CD4-positive, alpha-beta T cell treated with Interleukin-1 beta for 1 hour (primary cell): ENCODE results near the gene CFDP1.
"Not testable (repeated sequence)": the region's sequence is repeated elsewhere in the genome, so short reads cannot be mapped to it uniquely, and the experiment has no call there.

Experiments used
- DNase-seq, 2 donors: peaks; one replicate each; pipeline ENCODE4 v3.0.0-alpha.2; 2020 to 2022

CFDP1 gene

DNA sequence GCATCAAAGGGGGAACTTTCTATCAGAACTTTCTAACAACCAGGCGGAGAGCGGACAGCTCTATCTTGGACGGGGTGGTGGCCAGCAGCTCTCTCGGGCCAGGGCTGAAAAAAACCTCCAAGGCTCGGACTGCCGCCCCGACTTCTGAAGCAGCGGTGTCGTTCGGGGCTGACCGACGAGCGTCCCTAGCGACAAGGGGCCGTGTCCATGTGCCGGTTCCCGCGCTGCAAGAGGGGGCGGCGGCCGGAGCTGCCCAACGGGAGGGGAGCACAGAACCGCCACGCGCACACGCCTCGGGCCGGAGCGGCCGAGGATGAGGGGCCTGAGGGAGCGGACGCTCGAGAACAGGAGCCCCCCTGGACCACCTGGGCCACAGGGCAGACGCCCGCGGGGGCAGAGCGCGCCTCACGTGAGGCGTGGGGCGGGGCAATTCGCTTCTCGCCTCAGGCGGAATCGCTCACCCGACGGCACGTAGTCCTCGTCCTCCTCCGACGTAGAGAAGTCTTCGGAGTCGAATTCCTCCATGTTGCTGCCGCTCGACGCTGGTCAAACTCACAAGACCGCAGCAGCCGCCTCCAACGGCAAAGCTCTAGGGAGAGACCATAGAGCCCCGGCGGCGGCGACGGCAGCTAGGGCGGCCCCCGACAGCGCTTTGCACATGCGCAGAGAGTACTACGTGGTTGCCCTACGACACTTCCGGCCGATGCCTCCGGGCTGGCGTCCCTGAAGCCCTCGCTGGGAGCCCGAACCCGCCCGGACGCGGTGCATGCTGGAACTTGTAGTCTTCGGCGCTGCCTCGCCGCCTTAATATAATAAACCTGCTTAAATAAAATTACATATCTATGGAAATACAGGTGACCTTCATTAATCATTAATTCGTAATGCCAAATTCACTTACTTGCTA lies at the start of gene CFDP1:
CFDP1 (minus strand) TSS at position 676 of the 904 bp plus-strand sequence; CDS start at position 525, 151 bp downstream.
- DNase-seq: peak; percentile 95

DNA sequence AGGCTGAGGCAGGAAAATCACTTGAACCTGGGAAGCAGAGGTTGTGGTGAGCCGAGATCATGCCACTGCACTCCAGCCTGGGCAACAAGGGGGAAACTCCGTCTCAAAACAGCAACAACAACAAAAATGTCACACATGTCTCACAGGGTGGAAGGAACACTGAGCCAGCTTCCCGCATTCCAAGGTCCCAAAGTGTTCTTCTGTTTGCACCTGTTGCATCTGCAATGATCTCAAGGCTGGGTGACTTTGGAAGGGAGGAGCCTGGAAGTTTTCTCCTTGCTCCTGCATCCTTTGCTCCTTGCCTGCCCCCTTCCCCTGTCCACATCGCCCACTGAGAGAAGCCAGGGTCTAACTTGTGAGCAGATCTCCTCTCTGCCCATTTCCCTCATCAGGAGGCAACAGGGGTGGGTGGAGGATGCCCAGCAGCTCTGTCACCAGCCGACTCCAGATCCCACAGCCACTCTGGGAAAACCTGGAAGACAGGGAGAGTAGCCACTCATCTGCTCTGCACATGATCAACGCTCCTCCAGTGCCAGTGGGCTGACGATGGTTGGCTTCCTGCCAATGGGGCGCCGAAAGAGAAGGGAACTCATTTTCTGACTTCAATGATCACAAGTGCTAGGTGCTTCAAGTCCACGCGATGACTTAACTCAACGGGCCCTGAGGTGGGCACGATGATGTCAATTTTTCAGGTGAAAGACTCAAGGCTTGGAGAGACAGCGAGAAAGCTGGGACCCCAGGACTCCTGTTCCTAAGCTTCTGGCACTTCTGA lies 49.3 kb upstream of the CFDP1 start:
- no peak for DNase-seq

DNA sequence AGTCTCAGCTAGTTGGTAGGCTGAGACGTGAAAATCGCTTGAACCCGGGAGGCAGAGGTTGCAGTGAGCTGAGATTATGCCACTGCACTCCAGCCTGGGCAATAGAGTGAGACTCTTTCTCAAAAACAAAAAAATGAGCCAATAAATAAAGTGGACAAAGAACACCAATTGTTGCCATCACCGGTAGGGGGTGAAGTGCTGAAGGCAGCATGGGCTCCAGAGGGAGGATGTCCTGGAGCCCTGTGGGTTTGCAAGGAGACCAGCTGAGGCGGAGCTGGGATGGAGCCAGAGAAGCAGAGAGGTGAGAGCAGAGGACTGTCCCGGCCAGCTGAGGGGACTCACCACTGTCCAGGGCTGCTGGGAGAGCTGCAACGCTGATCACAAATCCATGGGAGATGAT lies 48.2 kb upstream of the CFDP1 start:
- DNase-seq: no peak

DNA sequence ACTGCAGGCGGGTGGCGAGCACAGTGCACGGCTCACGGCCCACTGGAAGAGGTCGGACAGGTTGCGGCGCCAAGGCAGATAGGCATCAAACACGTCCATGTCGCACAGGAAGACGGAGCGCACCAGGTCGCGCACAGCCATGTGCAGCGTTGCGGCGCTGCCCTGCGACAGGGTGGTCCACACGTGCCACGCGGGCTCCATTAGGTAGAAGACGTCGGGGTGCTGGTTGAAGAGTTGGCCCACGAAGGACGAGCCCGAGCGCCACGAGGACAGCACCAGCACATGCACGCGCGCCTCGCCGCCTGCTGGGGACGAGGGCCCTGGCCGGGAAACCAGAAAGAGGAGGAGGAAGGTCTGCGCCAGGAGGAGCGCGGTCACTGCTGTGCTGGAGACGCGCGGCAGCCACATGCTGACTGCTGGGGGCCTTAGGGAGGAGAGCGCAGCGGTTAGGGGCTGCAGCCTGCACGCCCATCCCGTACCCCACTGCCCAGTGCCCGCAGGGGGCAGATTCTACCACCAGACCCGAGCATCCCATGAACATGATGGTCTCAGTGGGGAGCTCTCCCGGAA lies 46.2 kb upstream of the CFDP1 start:
- no peak for DNase-seq

DNA sequence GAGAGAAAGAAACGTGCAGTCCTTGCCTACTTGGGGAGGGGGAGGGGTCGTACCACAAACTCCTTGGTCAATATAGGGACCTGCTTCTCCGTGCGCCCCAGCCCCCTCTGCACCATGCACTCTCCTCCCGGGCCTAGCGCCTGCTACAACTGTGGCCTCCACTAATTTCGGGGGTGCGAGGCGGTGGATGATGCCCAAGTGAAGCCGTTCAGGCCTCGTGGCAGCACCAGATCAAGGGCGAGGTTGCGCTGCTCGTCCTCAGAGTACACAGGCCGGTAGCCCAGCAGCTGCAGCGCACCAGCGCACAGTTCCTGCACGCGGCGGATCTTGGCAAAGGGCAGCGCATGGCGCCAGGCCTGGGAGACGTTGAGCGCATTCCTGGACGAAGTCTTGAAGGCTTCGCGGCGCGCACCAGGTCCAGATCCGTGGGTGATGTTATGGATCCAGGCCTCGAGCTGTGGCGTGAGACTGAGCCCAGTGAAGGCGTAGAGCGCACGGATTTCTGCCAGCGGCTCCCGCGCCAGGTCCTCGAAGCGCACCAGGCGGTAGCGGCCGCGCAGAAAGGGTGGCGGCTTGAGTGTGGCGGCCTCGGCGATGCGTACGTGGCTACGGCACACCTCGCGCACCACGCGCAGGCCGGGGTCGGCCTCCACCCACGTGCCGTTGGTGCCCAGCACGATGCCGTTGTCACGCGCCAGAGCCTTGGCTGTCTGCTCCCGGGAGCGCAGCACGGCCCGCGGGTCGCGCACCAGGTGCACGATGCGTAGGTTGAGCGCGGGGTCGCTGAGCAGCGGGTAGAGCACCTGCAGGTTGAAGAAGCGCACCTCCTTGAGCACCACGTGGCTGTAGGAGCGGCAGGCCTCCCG lies 45.4 kb upstream of the CFDP1 start:
- DNase-seq: no peak

DNA sequence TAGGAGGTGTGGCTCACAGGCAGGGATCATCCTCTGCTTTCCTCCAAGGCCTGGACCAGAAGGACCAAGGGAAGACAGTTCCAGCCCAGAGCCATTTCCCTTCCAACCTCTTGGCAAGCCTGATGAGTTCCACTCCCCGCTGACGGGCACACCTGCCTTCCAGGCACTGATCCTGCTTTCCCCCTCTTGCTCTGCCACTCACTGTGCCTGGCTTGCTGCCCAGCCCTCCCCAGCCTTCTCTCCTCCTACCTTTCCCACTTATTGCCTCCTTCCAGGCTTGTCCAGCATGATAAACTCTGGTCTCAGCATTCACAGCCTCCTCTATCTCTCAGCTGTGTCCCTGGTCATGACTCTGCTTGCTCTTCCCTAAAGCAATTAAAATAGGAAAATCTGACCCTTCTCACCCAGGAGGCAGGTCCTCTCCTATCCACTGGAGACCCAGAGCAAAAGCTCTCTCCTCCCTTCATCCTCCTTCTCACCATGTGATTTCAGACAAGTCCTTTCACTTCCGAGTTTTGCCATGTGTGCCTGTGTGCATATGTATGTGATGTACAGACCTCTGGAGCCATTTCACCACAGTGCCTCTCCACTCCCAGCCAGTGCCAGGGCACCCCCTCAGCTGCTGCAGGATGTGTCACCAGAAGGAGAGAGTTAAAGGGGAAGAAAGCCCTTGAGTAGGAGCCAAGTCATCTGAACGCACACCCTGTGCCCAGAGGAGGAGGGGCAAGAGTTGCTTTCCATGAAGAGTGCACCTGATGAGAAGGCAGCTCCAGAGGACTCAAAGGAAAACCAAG lies 44.6 kb upstream of the CFDP1 start:
- DNase-seq: peak in 1 of 2 donors; percentile 32

DNA sequence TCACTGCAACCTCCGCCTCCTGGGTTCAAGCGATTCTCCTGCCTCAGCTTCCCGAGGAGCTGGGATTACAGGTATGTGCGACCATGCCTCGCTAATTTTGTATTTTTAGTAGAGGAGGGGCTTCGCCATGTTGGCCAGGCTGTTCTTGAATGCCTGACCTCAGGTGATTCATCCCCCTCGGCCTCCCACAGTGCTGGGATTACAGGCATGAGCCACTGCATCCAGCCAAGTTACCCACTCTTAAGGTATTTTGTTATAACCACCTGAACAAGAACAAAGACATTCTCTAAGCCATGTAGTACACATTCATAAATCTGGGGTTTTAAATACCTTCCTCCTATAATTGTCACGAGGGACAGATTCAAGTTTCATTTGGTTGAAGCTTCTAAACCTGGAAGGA lies 43.5 kb upstream of the CFDP1 start:
- no peak for DNase-seq

DNA sequence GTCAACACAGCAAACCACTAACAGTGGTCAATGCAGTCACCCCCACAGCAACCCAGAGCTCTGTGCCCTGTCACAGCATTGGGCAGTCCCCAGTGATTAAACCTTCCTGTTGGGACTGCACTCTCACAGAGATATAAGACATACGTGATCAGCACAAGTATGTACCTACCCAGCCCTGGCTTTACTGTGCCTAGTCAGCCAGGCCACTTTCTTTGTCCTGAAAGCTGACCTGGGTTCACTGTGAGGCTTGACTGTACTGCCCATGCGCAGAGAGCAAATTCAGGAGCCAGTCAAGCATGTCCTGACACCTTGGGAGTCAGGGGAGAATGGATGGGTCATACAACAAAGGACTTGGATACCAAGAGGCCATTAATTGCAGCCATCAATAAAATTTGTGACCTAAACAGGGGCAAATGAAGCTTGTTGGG lies 42.1 kb upstream of the CFDP1 start:
- DNase-seq: no peak

DNA sequence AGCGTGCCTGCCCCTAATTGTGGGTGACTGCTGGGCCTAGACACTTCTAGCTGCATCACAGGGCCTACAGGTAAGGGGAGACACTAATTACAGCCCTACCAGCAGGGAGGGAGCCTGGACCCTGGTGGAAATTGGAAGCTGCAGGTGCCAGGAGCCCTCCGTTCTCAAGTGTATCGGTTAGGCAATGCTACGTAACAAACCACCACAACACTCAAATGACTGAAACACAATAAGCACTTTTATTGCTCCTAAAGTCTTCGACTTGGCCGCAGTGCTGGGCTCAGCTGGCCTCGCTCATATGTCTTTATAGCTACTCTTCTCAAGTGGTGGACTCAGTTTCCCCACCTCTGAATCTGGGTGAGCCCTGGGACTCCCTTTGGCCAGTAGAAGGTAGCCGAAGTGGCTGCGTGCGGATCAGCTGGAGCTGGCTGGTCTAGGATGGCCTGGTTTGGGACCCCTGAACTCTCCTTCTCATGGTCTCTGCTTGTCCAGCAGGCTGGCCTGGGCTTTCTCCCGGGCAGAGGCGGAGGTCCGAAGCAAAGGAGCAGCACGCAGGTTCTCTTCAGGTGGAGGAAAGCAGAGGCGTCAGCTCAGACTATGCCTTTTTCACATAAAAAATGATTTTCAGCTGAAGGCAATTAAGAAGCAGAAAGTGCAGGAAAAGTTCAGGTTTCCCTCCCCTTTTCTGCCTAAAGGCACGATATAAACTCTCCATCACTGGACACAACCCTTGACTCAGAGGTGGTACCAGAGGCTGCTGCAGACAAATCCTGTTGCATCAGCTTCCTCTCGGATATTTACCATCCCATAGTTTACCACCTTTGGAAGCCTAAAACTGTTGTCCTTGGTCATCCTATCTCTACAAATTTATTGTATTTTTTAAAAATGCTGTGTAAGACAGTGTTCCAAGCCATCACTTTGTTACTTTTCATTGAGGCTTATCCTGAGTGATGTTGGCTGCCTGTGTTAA lies 39.9 kb upstream of the CFDP1 start:
- DNase-seq: no peak

DNA sequence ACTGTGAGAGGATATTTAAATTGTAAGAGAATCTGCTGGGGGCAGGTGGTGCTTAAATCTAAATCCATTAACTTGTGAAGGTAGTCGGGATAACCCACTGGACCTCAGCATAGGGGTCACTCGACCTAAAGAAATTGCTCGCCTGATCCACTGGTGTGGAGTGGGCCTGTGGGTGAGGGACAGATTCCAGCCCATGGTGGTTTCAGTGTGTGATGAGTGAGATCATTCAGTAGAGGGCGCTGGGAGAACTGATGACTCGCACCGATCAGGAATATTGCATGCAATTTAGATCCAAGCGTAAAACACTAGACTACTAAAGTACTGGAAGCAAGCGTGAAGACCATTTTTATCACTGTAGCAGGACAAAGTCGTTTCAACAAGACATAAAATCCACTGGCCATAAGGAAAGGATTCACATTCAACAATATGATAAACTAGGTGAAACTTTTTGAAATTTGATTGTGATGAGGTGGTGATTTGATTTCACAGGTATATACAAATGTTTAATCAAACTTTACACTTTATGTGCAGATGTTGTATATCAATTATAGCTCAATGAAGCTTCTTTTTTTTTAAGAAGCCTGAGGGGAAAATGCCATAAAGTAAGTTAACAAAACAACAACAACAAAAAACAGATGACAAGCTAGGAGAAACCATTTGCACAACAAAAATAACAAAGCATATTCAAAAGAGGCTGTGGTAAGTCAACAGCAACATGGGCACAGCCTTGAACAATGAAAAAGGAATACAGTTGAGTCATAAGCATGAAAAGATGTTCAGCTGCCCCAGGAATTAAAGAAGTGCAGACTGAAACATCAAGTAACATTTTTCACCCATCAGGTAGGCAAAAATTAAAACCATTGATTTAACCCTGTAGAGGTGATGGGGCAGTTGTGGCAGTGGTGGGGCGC lies 38.7 kb upstream of the CFDP1 start:
- DNase-seq: peak; percentile 44 to 63

DNA sequence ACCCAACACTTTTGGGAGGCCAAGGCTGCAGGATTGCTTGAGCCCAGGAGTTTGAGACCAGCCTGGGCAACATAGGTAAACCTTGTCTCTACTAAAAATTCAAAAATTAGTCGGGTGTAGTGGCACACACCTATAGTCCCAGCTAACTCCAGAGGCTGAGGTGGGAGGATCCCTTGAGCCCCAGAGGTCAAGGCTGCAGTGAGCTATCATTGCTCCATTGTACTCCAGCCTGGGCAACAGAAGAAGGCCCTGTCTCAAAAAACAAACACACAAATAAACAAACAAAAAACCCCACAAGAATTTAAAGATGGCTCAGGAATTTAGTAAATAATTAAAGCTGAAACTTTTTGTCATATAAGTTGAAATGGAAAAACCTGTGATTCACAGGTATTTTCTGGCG lies 33.5 kb upstream of the CFDP1 start:
- DNase-seq: no peak

DNA sequence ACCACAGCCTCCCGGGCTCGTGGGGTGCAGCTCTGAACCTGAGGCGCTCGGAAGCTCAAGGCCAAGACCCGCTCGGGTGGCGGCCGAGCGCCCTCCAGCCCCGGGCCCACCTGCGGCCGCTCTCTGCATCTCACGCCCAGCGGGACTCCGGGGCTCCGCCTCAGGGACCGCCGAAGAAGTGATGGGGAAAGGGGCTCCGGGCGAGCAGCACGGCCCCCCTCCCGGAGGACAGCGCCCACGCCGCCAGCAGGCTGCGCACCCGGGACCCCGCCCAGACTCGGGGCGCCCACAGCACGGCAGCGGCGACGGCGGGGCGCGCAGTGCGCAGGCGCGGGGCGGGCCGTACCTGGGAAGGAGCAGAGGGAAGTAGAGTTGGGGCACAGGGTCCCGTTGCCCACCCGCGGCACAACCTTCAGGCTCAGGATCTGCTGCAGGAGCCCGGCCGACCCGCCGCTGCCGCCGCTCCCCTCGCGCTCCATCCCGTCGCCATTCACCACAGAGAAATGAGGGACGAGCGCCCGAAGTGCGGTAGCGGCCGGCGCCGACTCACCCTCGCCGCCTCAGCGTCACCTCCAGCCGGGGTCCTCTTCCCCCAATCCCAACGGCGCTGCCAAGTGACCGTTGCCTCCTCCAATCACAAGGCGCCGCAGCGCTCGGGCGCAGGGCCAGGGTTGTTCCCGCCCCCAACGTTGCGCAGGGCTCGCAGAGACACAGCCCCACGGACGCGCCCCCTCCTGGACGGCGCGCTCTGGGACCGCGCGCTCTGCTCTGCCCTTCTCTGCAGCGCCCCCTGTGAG lies 31.0 kb upstream of the CFDP1 start, which contains the start of gene TMEM170A:
TMEM170A (minus strand) TSS at position 568 of the 797 bp plus-strand sequence; CDS start at position 479, 89 bp downstream.
- DNase-seq: peak; percentile 99

DNA sequence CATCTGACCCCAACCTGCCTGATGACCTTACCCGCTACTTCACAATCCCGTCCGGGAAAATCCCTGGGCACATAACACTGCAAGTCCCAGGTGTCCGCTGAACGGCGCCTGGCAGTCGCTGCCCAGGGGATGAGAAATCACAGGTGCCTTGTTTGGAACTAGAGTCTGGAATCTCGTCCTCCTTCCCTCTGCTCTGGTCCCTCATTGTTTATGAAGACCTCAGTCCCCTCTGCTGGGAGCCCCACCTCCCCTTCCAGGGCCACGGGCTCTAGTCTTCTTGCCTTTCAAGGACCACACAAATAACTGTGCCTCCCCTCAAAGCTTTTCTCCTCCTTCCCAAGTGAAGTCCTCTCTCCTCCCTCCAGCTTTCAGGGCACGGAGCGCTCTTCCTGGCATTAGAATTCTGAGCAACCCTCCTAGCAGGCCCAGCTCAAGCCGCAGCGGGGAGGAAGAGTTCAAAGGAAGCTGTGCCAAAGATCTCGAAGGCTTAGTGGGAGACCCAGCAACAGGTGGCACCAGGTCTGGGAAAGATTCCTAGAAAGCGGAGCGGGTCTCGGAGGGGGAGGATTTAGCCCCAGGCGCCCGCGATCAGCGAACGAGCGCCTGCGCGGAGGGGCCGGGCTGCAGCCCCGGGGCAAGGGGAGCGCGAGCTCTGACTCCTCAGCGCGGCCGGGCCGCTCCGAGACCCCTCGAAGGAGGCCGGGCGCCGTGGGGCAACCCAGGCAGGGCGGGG lies 30.3 kb upstream of the CFDP1 start:
- DNase-seq: not testable (repeated sequence)

DNA sequence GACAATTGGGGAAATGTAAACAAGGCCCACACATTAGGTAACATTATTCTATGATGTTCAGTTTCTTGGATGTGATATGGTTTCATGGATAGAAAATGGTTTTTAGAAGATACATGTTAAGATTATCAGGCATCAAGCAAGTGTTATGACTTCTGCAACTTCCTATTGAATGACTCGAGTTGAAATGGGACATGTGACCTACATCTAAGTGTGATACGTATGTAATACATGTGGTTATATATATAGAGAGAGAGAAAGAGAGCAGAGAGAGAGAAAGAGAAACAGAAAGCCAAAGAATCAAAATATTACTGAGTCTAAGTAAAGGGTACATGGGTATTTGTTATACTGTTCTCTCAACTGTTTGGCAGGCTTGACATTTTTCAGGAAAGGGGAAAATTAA lies 29.5 kb upstream of the CFDP1 start:
- peak in 1 of 2 donors; percentile 47 for DNase-seq

DNA sequence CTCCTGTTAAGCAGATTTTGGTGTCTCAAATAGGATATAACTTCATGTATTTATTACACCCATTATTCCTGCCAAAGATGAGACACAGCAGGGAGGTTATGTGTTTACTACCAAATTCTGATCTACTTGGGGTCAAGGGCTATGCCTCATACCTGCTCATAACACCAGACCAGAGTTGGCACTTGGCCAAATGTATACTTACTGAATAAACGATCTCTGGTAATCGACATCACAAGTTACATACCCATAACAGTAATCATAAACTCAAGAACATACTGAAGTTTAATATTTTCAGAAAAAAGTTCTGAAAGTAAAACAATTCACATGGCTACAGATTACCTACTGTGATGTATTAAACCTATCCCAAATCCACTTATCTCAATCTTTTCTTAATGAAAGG lies 28.3 kb upstream of the CFDP1 start:
- no peak for DNase-seq

DNA sequence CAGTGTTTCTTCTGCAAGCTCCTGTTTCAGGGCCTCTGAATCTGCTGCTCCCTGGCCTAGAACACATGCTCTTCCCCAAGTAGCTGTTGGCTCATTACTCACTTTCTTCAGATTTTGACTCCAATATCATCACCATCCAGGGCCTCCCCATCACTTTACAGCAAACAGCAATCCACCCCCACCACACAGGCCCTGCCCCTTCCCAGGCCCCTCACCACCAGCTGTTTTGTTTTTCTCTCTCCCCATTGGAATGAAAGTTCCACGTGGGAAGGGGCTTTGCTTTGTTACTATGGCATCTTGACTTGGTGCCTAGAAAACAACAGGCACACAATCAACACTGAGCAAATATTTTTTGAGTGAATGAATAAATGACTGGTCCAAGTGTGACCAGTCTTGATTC lies 27.1 kb upstream of the CFDP1 start:
- no peak for DNase-seq

DNA sequence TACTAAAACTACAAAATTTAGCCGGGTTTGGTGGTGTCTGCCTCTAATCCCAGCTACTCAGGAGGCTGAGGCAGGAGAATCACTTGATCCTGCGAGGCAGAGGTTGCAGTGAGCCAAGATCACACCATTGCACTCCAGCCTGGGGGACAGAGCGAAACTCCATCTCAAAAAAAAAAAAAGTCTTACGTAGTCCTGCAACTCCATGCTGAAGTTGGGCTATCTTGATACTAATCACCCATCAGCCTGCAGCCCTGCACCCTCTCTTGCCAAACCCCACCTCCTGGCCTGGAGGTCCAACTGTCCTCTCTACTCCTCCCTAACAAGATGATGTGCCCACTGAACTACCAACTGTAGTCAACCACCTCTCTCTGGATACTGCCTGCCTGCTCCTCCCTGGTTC lies 26.4 kb upstream of the CFDP1 start:
- no peak for DNase-seq

DNA sequence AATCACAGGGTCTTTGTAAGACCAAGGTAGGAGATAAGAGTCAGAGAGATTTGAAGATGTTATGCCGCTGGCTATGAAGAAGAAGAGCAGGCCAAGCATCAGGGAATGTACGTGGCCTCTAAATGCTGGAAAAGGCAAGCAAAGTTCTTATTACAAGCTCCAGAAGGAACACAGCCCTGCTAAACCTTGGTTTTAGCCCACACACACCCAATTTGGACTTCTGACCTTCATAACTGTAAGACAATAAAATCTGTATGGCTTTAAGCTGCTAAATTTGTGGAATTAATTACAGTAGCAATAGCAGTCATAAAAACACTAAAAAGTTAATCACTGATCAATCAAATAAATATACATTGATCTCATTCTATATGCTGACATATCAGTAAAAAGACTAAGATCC lies 25.1 kb upstream of the CFDP1 start:
- DNase-seq: no peak
